Measurements from ENCODE around the gene MCFD2.
A peak's percentile ranks its signal among the peaks of the same experiment; 100 is the strongest.

MCFD2 gene

DNA sequence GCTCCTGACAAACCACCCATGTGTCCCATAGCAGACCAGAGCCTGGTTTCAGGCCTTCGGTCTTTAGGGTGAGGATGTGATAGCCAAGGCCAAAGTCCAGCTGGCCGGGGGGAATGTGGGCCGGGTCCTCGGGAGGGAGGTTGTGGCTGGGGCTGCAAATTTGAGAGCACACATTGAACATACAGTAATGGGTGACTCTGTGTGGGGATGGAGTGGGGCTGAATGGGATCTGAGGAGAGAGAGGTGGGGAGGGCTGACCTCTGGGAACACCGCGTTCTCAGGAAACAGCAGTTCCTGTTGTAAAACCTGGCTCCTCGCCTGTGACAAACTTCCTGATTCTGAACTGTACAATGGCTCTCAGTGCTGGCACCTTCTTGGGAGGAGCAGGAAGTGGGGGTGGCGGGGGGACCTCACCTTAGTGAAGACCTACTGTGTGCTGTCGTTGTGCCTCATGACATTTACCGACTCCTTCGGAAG lies 48.8 kb downstream of the MCFD2 start:
- DNase-seq (ENCODE audit: low spot score) = no peak
- Histone ChIP-seq H3K4me1 (ENCODE audit: control insufficient read depth in 2 of 2, insufficient read depth in 1 of 2, low read depth in 1 of 2, low read length in 2 of 2) (peaks cover 0 to 2% of the 10 kb centered on the region in 2 donors), H3K14ac (ENCODE audit: low read length) (no peak overlapping the region), H3K4me2 (ENCODE audit: insufficient read depth, low read length, poor library complexity, severe bottlenecking) (no peak overlapping the region), H4K8ac (ENCODE audit: low read depth, low read length) (no peak overlapping the region), H3K18ac (ENCODE audit: low read length) (no peak overlapping the region), H2BK120ac (ENCODE audit: low read depth, low read length) (no peak overlapping the region), H3K4ac (ENCODE audit: low read length) (no peak overlapping the region), H2AK5ac (ENCODE audit: low read depth, low read length) (peak overlapping the region; percentile 40), H3K79me1 (ENCODE audit: low read depth, low read length) (no peaks in the 10 kb centered on the region), H4K91ac (ENCODE audit: low read depth, low read length, poor library complexity) (no peak overlapping the region), H3K27ac (replicated peaks; ENCODE audit: low read length) (no peak overlapping the region), H3K36me3 (replicated peaks in 1 of 2; ENCODE audit: control insufficient read depth in 2 of 2, insufficient read depth in 2 of 2, low read length in 2 of 2) (no peaks in the 10 kb centered on the region), H3K4me3 (ENCODE audit: low read length in 2 of 2) (no peak overlapping the region), H2AFZ (ENCODE audit: low read length) (no peak overlapping the region), H3K23ac (ENCODE audit: low read depth, low read length, poor library complexity) (no peak overlapping the region), H2BK15ac (ENCODE audit: low read length) (no peak overlapping the region), H3K9me3 (replicated peaks in 1 of 2; ENCODE audit: control insufficient read depth in 2 of 2, insufficient read depth in 1 of 2, low read depth in 1 of 2, low read length in 2 of 2) (peaks cover 0 to 5% of the 10 kb centered on the region in 2 donors), H3K9ac (ENCODE audit: low read depth, low read length, poor library complexity) (no peak overlapping the region), H2BK12ac (ENCODE audit: low read length) (no peak overlapping the region), H3K27me3 (ENCODE audit: control insufficient read depth in 3 of 3, insufficient read depth in 3 of 3, low read depth in 1 of 3, low read length in 3 of 3) (peaks cover 0 to 8% (median 0%) of the 10 kb centered on the region in 3 experiments), H2BK5ac (ENCODE audit: low read length) (no peak overlapping the region)
- WGBS, 2 donors (ENCODE audit: extremely low coverage in 2 of 2, insufficient read length in 2 of 2, insufficient replicate concordance in 1 of 2) = no CpG with 5 or more reads among the region's 11 CpGs

DNA sequence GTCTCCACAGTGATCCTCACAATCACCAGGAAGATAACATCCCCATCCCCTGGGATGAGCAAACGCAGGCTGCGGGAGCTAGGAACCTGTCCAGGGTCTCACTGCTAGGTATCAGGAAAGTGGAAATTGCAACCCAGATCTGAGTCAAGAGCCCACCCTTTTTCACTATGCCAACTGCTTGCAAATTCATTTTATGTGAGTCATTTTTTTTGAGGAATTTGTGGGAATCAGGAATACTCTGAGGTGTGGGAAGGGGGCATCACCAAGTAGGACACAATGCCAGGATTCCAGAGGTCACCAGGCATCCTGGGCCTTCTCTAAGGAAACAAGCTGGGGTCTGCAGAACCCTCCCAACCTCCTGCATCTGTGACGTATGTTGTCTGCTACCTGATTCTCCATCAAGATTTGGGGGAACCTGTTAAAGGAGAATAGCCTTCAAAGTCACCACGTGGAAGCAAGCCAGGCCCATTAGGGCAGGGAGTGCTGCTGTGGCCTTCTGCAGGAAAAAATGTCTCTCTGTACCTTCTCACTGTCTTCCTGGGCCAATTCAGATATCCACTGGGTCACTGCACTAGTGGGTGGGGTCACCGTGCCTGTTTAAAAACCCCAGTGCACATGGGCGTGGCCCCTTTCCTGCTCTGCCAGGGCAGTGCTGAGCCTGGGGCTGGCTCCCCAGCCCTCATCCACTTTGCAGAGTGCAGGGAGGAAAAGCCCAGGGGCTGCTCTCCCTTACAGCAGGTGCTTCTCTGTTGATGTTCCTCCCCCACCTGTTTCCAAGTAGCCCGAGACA lies 50.2 kb downstream of the MCFD2 start:
- no peak overlapping the region for H2BK120ac ChIP-seq (ENCODE audit: low read depth, low read length)
- no peak overlapping the region for H3K4ac ChIP-seq (ENCODE audit: low read length)
- H2BK5ac ChIP-seq (ENCODE audit: low read length) = no peak overlapping the region
- no peak overlapping the region for H2BK12ac ChIP-seq (ENCODE audit: low read length)
- peaks cover 0 to 9% (median 0%) of the 10 kb centered on the region in 3 experiments for H3K27me3 ChIP-seq (ENCODE audit: control insufficient read depth in 3 of 3, insufficient read depth in 3 of 3, low read depth in 1 of 3, low read length in 3 of 3)
- no CpG with 5 or more reads among the region's 7 CpGs for WGBS, 2 donors (ENCODE audit: extremely low coverage in 2 of 2, insufficient read length in 2 of 2, insufficient replicate concordance in 1 of 2)
- H3K79me1 ChIP-seq (ENCODE audit: low read depth, low read length) = no peaks in the 10 kb centered on the region
- H3K4me3 ChIP-seq (ENCODE audit: low read length in 2 of 2) = no peak overlapping the region
- H3K27ac ChIP-seq (replicated peaks; ENCODE audit: low read length) = no peak overlapping the region
- no peak overlapping the region for H4K91ac ChIP-seq (ENCODE audit: low read depth, low read length, poor library complexity)
- no peak overlapping the region for H2AFZ ChIP-seq (ENCODE audit: low read length)
- H3K36me3 ChIP-seq (replicated peaks in 1 of 2; ENCODE audit: control insufficient read depth in 2 of 2, insufficient read depth in 2 of 2, low read length in 2 of 2) = no peaks in the 10 kb centered on the region
- peak overlapping the region; percentile 2 for H2BK15ac ChIP-seq (ENCODE audit: low read length)
- no peak for DNase-seq (ENCODE audit: low spot score)
- H3K4me2 ChIP-seq (ENCODE audit: insufficient read depth, low read length, poor library complexity, severe bottlenecking) = no peak overlapping the region
- no peak overlapping the region for H3K9ac ChIP-seq (ENCODE audit: low read depth, low read length, poor library complexity)
- H3K18ac ChIP-seq (ENCODE audit: low read length) = peak overlapping the region; percentile 17
- H3K14ac ChIP-seq (ENCODE audit: low read length) = no peak overlapping the region
- H3K9me3 ChIP-seq (replicated peaks in 1 of 2; ENCODE audit: control insufficient read depth in 2 of 2, insufficient read depth in 1 of 2, low read depth in 1 of 2, low read length in 2 of 2) = peaks cover 0 to 5% of the 10 kb centered on the region in 2 donors
- no peak overlapping the region for H4K8ac ChIP-seq (ENCODE audit: low read depth, low read length)
- no peak overlapping the region for H2AK5ac ChIP-seq (ENCODE audit: low read depth, low read length)
- no peak overlapping the region for H3K23ac ChIP-seq (ENCODE audit: low read depth, low read length, poor library complexity)
- peaks cover 0 to 2% of the 10 kb centered on the region in 2 donors for H3K4me1 ChIP-seq (ENCODE audit: control insufficient read depth in 2 of 2, insufficient read depth in 1 of 2, low read depth in 1 of 2, low read length in 2 of 2)

DNA sequence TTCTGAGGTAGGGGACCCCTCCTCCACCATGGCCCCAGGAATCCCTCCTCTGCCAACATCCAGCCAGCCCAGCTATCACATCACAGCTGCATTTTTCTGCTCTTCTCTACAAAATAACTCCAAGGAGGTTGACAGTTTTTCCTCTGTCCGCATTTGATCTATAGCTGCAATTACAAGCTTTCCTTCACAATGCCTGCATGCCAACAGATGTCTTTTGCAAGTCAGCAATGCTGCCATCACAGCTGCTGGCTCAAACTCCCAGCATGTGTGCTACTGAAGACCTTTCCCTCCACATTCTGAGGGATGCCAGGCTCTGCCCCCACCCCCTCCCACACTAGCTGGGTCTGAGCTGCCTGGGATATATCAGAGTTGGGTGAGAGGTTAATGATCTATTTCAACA lies 51.7 kb downstream of the MCFD2 start:
- H3K27ac ChIP-seq (replicated peaks; ENCODE audit: low read length) = no peak overlapping the region
- WGBS, 2 donors (ENCODE audit: extremely low coverage in 2 of 2, insufficient read length in 2 of 2, insufficient replicate concordance in 1 of 2) = no CpG with 5 or more reads among the region's 1 CpG
- no peak for DNase-seq (ENCODE audit: low spot score)

DNA sequence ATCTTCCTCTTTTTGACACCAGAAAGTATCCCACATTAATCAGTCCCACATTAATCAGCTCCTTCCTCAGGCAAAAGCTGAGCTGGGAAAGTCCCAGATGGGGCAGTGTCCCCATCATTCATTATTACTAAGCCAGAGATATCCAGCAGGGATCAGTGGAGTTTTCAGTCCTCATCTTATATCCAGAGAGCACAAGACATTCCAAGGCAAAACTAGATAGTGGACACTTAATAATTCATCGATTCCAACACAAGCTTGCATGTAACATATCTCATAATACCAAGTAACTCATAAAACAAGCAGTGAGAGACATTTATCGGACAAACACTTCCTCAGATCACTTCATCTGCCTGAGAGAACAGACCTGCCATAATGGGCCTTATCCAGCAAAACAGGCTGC lies 53.1 kb downstream of the MCFD2 start:
- no peak overlapping the region for H3K14ac ChIP-seq (ENCODE audit: low read length)
- no CpG with 5 or more reads among the region's 2 CpGs for WGBS, 2 donors (ENCODE audit: extremely low coverage in 2 of 2, insufficient read length in 2 of 2, insufficient replicate concordance in 1 of 2)
- H3K36me3 ChIP-seq (replicated peaks in 1 of 2; ENCODE audit: control insufficient read depth in 2 of 2, insufficient read depth in 2 of 2, low read length in 2 of 2) = no peaks in the 10 kb centered on the region
- H2BK120ac ChIP-seq (ENCODE audit: low read depth, low read length) = no peak overlapping the region
- H2BK12ac ChIP-seq (ENCODE audit: low read length) = no peak overlapping the region
- no peak overlapping the region for H2BK15ac ChIP-seq (ENCODE audit: low read length)
- H3K4ac ChIP-seq (ENCODE audit: low read length) = no peak overlapping the region
- peaks cover 0 to 5% of the 10 kb centered on the region in 2 donors for H3K9me3 ChIP-seq (replicated peaks in 1 of 2; ENCODE audit: control insufficient read depth in 2 of 2, insufficient read depth in 1 of 2, low read depth in 1 of 2, low read length in 2 of 2)
- peaks cover 0 to 2% of the 10 kb centered on the region in 2 donors for H3K4me1 ChIP-seq (ENCODE audit: control insufficient read depth in 2 of 2, insufficient read depth in 1 of 2, low read depth in 1 of 2, low read length in 2 of 2)
- no peak overlapping the region for H2AFZ ChIP-seq (ENCODE audit: low read length)
- H3K18ac ChIP-seq (ENCODE audit: low read length) = no peak overlapping the region
- H3K27me3 ChIP-seq (ENCODE audit: control insufficient read depth in 3 of 3, insufficient read depth in 3 of 3, low read depth in 1 of 3, low read length in 3 of 3) = peaks cover 0 to 22% (median 0%) of the 10 kb centered on the region in 3 experiments
- H2AK5ac ChIP-seq (ENCODE audit: low read depth, low read length) = no peak overlapping the region
- no peak overlapping the region for H3K4me2 ChIP-seq (ENCODE audit: insufficient read depth, low read length, poor library complexity, severe bottlenecking)
- no peak overlapping the region for H3K23ac ChIP-seq (ENCODE audit: low read depth, low read length, poor library complexity)
- H3K27ac ChIP-seq (replicated peaks; ENCODE audit: low read length) = no peak overlapping the region
- H4K8ac ChIP-seq (ENCODE audit: low read depth, low read length) = no peak overlapping the region
- H3K79me1 ChIP-seq (ENCODE audit: low read depth, low read length) = no peaks in the 10 kb centered on the region
- H2BK5ac ChIP-seq (ENCODE audit: low read length) = no peak overlapping the region
- no peak overlapping the region for H3K9ac ChIP-seq (ENCODE audit: low read depth, low read length, poor library complexity)
- DNase-seq (ENCODE audit: low spot score) = no peak
- H4K91ac ChIP-seq (ENCODE audit: low read depth, low read length, poor library complexity) = no peak overlapping the region
- no peak overlapping the region for H3K4me3 ChIP-seq (ENCODE audit: low read length in 2 of 2)

More for the DNA sequence above, 51.7 kb downstream of the MCFD2 start:
- no peak overlapping the region for H3K4me3 ChIP-seq (ENCODE audit: low read length in 2 of 2)
- no peak overlapping the region for H3K9ac ChIP-seq (ENCODE audit: low read depth, low read length, poor library complexity)
- no peak overlapping the region for H3K23ac ChIP-seq (ENCODE audit: low read depth, low read length, poor library complexity)
- H2BK120ac ChIP-seq (ENCODE audit: low read depth, low read length) = no peak overlapping the region
- H3K4ac ChIP-seq (ENCODE audit: low read length) = no peak overlapping the region
- no peak overlapping the region for H4K91ac ChIP-seq (ENCODE audit: low read depth, low read length, poor library complexity)
- H3K36me3 ChIP-seq (replicated peaks in 1 of 2; ENCODE audit: control insufficient read depth in 2 of 2, insufficient read depth in 2 of 2, low read length in 2 of 2) = no peaks in the 10 kb centered on the region
- H2BK5ac ChIP-seq (ENCODE audit: low read length) = no peak overlapping the region
- H3K18ac ChIP-seq (ENCODE audit: low read length) = no peak overlapping the region
- no peak overlapping the region for H2BK15ac ChIP-seq (ENCODE audit: low read length)
- H4K8ac ChIP-seq (ENCODE audit: low read depth, low read length) = no peak overlapping the region
- no peak overlapping the region for H2AFZ ChIP-seq (ENCODE audit: low read length)
- H2AK5ac ChIP-seq (ENCODE audit: low read depth, low read length) = no peak overlapping the region
- peaks cover 0 to 2% of the 10 kb centered on the region in 2 donors for H3K4me1 ChIP-seq (ENCODE audit: control insufficient read depth in 2 of 2, insufficient read depth in 1 of 2, low read depth in 1 of 2, low read length in 2 of 2)
- no peak overlapping the region for H3K4me2 ChIP-seq (ENCODE audit: insufficient read depth, low read length, poor library complexity, severe bottlenecking)
- peaks cover 0 to 16% (median 0%) of the 10 kb centered on the region in 3 experiments for H3K27me3 ChIP-seq (ENCODE audit: control insufficient read depth in 3 of 3, insufficient read depth in 3 of 3, low read depth in 1 of 3, low read length in 3 of 3)
- H2BK12ac ChIP-seq (ENCODE audit: low read length) = no peak overlapping the region
- H3K14ac ChIP-seq (ENCODE audit: low read length) = no peak overlapping the region
- no peaks in the 10 kb centered on the region for H3K79me1 ChIP-seq (ENCODE audit: low read depth, low read length)
- peaks cover 0 to 5% of the 10 kb centered on the region in 2 donors for H3K9me3 ChIP-seq (replicated peaks in 1 of 2; ENCODE audit: control insufficient read depth in 2 of 2, insufficient read depth in 1 of 2, low read depth in 1 of 2, low read length in 2 of 2)

All from neuronal stem cell (in vitro differentiated cells).